SK-N-SH treated with all-trans-retinoic acid at 6 μM for 48 hours (cell line): Measurements from ENCODE around the gene RAB33A.

Experiments used
- ARNTL ChIP-seq: fragments of 450-650 bp; formaldehyde crosslinking; IDR thresholded peaks from 2 replicates; pipeline ENCODE4 v1.5.0; 2020; ENCODE audit warnings: low read depth, mild to moderate bottlenecking, moderate library complexity, borderline replicate concordance
- CSRNP3 ChIP-seq: fragments of 250-450 bp; sonication (Bioruptor Pico); IDR thresholded peaks from 2 replicates; pipeline ENCODE4 v1.5.1; 2021; ENCODE audit warnings: mild to moderate bottlenecking, moderate library complexity
- PPARA ChIP-seq: fragments of 250-450 bp; sonication (Bioruptor Pico); IDR thresholded peaks from 2 replicates; pipeline ENCODE4 v1.5.0; 2020; ENCODE audit warnings: mild to moderate bottlenecking, borderline replicate concordance
- TSHZ2 ChIP-seq: fragments of 250-450 bp; sonication (Bioruptor Pico); IDR thresholded peaks from 2 replicates; pipeline ENCODE4 v1.5.0; 2020; ENCODE audit warnings: mild to moderate bottlenecking, moderate library complexity
- ZC3H10 ChIP-seq: fragments of 250-450 bp; sonication (Bioruptor Pico); IDR thresholded peaks from 2 replicates; pipeline ENCODE4 v1.5.1; 2021; ENCODE audit warnings: mild to moderate bottlenecking, moderate library complexity
- ZFP3 ChIP-seq: fragments of 250-450 bp; sonication (Bioruptor Pico); IDR thresholded peaks from 2 replicates; pipeline ENCODE4 v1.5.0; 2020; ENCODE audit warnings: mild to moderate bottlenecking, moderate library complexity
- ZNF8 ChIP-seq: fragments of 450-650 bp; formaldehyde crosslinking; IDR thresholded peaks from 2 replicates; pipeline ENCODE4 v1.5.0; 2020; ENCODE audit warnings: mild to moderate bottlenecking, moderate library complexity
- TF ChIP-seq, protein P1 (sequence below): fragments of 250-450 bp; sonication (Bioruptor Pico); IDR thresholded peaks from 2 replicates; pipeline ENCODE4 v1.8.0; 2020; ENCODE audit warnings: mild to moderate bottlenecking, moderate library complexity, borderline replicate concordance

GRCh38 chrX:130228871-130229270, 57.1 kb downstream of the RAB33A start:
- TF ChIP-seq ZNF8 (CRISPR knock-in tag) (no peak), ZC3H10 (CRISPR knock-in tag) (no peak), TSHZ2 (CRISPR knock-in tag) (no peak), ARNTL (no peak), PPARA (no peak), ZFP3 (CRISPR knock-in tag) (no peak), CSRNP3 (CRISPR knock-in tag) (no peak)
- TF ChIP-seq, protein P1, sequence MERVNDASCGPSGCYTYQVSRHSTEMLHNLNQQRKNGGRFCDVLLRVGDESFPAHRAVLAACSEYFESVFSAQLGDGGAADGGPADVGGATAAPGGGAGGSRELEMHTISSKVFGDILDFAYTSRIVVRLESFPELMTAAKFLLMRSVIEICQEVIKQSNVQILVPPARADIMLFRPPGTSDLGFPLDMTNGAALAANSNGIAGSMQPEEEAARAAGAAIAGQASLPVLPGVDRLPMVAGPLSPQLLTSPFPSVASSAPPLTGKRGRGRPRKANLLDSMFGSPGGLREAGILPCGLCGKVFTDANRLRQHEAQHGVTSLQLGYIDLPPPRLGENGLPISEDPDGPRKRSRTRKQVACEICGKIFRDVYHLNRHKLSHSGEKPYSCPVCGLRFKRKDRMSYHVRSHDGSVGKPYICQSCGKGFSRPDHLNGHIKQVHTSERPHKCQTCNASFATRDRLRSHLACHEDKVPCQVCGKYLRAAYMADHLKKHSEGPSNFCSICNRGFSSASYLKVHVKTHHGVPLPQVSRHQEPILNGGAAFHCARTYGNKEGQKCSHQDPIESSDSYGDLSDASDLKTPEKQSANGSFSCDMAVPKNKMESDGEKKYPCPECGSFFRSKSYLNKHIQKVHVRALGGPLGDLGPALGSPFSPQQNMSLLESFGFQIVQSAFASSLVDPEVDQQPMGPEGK = no peak
